HG03045 (cell line): ENCODE results near the gene TTLL9.

ENCODE experiments used
- ATAC-seq: cut with Tn5 transposase; IDR thresholded peaks from one replicate; pipeline ENCODE4 v1.9.1; 2021; ENCODE audit warnings: mild to moderate bottlenecking, moderate library complexity; ENCODE audit not compliant: unreplicated experiment

The TTLL9 gene

DNA sequence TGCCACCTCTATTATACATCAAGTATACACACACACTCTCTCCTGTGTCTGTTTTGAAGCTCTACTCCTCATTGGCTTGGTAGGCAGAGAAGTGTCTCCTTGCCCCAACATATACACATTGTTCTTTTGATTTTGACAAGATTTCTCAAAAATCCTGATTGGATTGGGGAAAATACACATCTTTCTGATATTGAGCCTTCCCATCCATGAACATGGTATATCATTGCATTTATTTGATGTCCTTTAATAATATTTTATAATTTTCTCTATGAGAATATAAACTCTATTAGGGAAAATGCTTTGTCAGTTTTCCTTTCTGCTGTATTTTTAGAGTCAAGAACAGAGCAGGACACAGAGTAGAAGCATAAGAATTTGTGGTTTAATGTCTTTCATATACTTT, 7.2 kb downstream of the TTLL9 start:
- ATAC-seq = no peak

- peak; percentile 88 for ATAC-seq
Observed at GRCh38 chr20:31879143-31879987, 8.9 kb downstream of the TTLL9 start.

DNA sequence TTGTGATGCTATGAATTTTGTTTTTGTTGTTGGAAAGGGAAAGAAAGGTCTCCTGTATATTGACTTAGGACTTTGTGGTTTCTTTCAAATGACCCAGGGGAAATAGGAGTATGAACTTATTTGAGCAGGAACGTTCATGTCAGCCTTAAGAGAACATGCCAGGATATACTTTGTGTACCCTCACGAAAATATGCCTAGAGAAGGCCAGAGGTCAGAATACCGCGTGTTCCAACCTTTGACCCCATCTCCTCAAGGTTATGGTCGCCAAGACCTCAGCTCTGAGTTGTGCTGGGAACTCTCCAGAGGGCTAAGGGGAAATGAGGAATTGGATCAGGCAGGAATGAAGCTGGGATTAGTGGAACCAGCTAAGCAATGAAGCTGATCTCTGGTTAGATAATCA, 11.5 kb downstream of the TTLL9 start:
- no peak for ATAC-seq

DNA sequence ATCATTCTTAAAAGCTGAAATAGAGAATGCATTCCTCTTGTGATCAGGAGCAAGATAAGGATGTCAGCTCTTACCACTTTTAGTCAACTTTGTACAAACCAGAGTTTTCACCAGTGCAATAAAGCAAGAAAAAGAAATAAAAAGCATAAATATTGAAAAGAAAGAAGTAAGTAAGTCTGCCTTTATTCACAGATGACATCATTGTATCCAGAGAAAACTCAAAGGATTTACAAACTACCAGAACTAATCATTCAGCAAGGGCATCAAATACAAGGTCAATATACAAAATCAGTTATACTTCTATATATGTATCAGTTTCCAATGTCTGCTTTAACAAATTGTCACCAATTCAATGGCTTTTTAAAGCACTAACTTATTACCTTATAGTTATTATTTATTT, 13.4 kb downstream of the TTLL9 start:
- no peak for ATAC-seq

- ATAC-seq = no peak
Observed at GRCh38 chr20:31890646-31891045, 20.2 kb downstream of the TTLL9 start.

DNA sequence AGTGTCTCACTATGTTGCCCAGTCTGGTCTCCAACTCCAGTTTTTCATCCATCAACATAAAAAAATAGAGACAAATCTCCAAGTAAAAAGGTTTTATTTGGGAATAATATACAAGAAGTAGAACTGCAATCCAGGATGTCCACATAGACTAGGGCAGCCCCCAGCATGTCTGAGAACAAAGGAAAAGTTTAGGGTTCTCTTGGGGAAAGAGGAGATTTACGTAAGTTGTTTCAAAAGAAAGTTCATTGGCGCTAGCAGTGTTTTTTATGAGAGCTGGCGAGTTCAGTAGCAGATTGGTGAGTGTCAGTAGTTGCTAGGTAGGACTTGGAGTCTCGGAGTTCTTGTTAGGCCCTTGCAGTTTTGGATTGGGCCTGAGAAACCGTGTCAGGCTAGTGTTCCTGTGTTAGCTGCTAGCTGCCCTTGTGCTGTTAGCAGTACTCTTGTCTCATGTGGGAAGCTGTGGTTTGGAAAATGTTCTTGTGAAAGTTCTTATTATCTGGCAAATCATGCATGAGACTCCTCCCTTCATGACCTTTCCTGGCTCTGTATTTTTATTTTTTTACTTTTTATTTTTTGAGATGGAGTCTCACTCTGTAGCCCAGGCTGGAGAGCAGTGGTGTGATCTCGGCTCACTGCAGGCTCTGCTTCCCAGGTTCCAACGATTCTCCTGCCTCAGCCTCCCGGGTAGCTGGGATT, 24.7 kb downstream of the TTLL9 start:
- peak; percentile 91 for ATAC-seq

DNA sequence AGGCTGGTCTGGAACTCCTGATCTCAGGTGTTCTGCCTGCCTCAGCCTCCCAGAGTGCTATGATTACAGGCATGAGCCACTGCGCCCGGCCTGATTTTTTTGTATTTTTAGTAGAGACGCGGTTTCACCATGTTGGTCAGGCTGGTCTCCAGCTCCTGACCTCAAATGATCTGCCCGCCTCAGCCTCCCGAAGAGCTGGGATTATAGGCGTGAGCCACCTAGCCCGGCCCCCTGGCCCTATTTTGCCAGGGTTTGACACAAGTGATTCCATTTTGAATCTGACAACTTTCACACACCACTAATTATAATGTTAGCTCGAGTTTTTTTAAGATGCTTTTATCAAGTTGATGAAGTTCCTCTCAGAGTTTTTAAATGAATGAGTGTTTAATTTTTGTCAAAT, 25.6 kb downstream of the TTLL9 start:
- no peak for ATAC-seq

DNA sequence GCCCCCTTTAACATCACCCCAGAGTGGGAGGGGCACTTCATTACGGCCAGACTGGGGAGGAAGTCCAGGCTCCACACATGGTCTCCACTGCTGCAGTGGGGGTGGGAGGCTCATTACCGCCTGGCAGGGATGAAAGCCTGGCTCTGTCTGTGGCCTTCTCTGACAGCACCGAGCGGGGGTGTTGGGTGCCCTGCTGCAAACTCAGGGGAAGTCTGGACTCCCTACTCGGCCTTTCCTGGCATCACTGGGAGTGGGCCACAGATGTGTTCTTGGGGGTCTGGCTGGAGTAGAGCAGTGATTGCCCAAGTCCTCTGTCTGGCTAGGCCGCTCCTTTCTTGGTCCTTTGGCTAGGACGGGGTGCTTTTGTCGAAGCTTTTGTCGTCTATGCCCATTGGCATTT, 27.1 kb downstream of the TTLL9 start:
- no peak for ATAC-seq

DNA sequence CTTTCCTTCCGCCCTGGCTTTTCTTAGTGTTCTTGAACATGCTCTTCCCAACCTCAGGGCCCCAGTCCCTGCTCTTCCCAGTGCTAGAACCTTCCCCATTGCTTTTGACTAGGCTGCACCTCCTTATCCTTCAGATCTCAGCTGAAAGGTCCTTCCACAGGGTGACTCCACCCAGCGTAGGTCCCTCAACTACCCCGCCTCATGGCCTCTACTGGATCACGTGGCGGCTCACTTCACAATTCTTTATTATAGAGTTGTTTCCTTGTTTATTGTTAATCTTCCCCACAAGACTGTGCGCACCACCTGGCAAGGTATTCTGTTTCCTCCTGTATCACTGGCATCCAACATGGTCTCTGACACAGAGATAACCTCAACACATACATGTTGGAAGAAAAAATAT, 31.2 kb downstream of the TTLL9 start:
- no peak for ATAC-seq

- no peak for ATAC-seq
Observed at GRCh38 chr20:31903627-31904386, 33.4 kb downstream of the TTLL9 start.

GRCh38 chr20:31906001-31906400, 35.6 kb downstream of the TTLL9 start:
- no peak for ATAC-seq

GRCh38 chr20:31907046-31907445, 36.6 kb downstream of the TTLL9 start:
- ATAC-seq = no peak

DNA sequence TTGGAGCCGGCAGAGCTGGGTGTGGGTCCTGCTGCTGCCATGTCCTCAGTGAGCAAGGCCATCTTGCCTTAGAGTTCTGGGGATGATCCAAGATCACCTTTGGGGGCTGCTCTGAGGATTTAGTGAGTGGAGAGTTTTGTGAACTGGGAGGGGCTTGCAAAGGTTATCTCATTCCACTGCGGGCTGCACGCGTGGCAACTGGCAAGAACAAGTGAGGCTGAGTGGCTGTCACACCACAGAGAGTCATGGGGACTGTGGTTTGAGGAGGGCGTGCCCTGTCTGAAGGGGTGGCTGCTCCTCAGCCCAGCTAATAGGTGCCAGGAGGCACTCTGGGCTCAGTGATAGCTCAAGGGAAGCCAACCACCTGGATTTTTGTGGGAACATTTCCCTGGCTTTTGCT, 37.6 kb downstream of the TTLL9 start:
- ATAC-seq = no peak

GRCh38 chr20:31908424-31908823, 38.0 kb downstream of the TTLL9 start:
- no peak for ATAC-seq

- no peak for ATAC-seq
Observed at GRCh38 chr20:31909253-31910070, 39.0 kb downstream of the TTLL9 start.

- no peak for ATAC-seq
Observed at GRCh38 chr20:31910071-31910803, 39.8 kb downstream of the TTLL9 start.

DNA sequence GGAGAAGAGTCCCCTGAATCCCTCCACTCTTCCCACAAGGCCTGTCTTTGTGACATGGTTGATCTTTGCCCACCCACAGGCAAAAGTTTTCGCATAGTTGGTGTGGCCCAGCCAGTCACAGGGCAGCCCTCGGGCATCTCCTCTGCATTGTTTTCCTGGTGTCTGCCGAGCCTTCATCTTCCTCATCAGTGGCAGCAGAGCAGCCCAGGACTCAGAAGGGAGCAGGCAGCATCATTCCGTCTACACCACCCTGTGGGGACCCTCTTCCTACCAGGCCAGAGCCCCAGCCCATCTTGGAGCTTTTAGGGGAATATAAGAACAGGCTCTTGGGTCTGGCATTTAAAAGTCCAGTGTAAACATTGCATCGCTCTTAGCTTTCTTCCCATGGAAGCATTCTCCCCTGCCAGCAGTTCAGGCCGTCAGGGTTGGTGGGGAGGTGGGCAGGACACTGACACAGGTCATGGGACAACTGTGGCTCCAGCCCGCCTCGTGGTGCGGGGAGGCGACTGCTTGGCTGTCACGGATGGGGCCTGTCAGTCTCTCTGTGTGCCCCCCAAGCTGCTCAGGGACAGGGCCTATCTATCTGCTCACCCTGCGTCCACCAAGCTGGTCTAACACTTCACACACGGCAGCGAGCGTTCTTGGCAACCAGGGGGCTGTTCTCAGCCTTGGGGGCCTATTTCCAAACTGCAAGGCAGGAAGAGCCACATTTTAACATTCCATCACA, 43.2 kb downstream of the TTLL9 start:
- no peak for ATAC-seq

GRCh38 chr20:31914170-31914569, 43.7 kb downstream of the TTLL9 start:
- no peak for ATAC-seq

DNA sequence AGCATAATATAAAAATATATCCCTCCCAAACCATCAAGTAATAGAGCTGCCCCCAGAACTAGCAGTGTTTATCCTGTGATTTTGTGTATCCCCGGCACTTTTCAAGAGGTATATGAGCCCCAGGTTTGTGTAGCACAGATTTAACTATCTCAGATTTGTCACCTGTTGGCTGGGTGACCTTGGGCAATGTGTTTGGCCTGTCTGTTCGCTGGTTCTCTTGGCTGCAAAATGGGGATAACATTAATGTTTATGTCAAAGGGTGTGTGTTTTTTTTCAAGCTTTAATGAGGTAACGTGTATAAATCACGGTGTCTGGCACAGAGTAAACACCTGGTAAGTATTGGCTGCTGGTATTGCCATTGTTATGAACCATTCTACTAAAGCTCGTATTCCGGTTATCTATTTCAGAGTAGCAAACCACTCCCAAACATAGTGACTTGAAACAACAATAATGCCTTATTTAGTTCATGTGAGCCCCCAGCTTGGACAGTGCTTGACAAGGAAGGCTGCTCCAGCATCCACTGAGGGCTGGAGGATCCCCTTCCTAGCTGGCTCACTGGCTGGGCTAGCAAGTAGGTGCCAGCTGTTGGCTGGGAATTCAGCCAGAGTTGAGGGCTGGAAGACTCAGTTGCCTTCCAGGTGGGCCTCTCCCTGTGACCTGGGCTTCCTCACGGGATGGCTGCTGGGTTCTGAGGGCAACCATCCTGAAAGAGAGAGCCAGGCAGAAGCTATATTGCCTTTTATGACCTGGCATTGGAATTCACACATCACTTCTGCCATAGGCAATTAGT, 45.3 kb downstream of the TTLL9 start:
- no peak for ATAC-seq
